CD14-positive monocyte (primary cell): ENCODE results near the gene AQP12B. TPM values are rescaled to one million over a fixed set of nuclear protein-coding genes. Genes with fewer than 3 reads are reported as not detected.
A peak's percentile ranks its signal among the peaks of the same experiment; 100 is the strongest.

Experiments used
- DNase-seq, 3 donors: peaks; one replicate each; pipeline ENCODE4 v3.0.0-alpha.2; 2011 to 2022
- H2AFZ ChIP-seq: 2 replicates; pipeline ENCODE4 v1.6.0; 2012; ENCODE audit warnings: mild to moderate bottlenecking, low read depth, low read length, inconsistent platforms; ENCODE audit not compliant: insufficient read depth, poor library complexity, severe bottlenecking
- H3K27ac ChIP-seq, 2 donors: 1 replicate in 1 of 2; 2 replicates in 1 of 2; pipeline ENCODE4 v1.5.1; 2012 to 2013; ENCODE audit warnings: low read length in 2 of 2, control low read depth in 1 of 2, inconsistent platforms in 1 of 2, low read depth in 1 of 2, mild to moderate bottlenecking in 1 of 2
- H3K27me3 ChIP-seq, 2 donors: one replicate each; pipeline versions ENCODE4 v1.6.0 to v1.6.1; 2011 to 2013; ENCODE audit warnings: low read length in 2 of 2; ENCODE audit not compliant: control insufficient read depth in 2 of 2, insufficient read depth in 2 of 2
- H3K36me3 ChIP-seq, 2 donors: replicated peaks in 1 of 2; 1 replicate in 1 of 2; 2 replicates in 1 of 2; pipeline versions ENCODE4 v1.5.1 to v1.6.1; 2012 to 2013; ENCODE audit warnings: low read length in 2 of 2, control low read depth in 1 of 2, inconsistent platforms in 1 of 2, mild to moderate bottlenecking in 1 of 2; ENCODE audit not compliant: insufficient read depth in 2 of 2, control insufficient read depth in 1 of 2
- H3K4me1 ChIP-seq, 2 donors: 1 replicate in 1 of 2; 2 replicates in 1 of 2; pipeline versions ENCODE4 v1.5.1 to v1.6.1; 2012 to 2013; ENCODE audit warnings: low read length in 2 of 2, control low read depth in 1 of 2, inconsistent platforms in 1 of 2, mild to moderate bottlenecking in 1 of 2, moderate library complexity in 1 of 2; ENCODE audit not compliant: insufficient read depth in 2 of 2, control insufficient read depth in 1 of 2
- H3K4me2 ChIP-seq: replicated peaks from 2 replicates; pipeline ENCODE3; 2012; ENCODE audit warnings: low read length, moderate library complexity, mild to moderate bottlenecking; ENCODE audit not compliant: poor library complexity, severe bottlenecking; ENCODE audit errors: extremely low read depth
- H3K4me3 ChIP-seq, 3 experiments: fragments of 200-600 bp in 1 of 3; sonication (generic) in 1 of 3; replicated peaks in 1 of 3; 1 replicate in 2 of 3; 2 replicates in 1 of 3; pipeline ENCODE4 v1.5.1; 2011 to 2013; ENCODE audit warnings: low read length in 3 of 3, mild to moderate bottlenecking in 3 of 3, control low read depth in 2 of 3, low read depth in 2 of 3, inconsistent platforms in 1 of 3, moderate library complexity in 1 of 3
- H3K79me2 ChIP-seq: 2 replicates; pipeline ENCODE4 v1.6.0; 2012; ENCODE audit warnings: mild to moderate bottlenecking, control low read depth, inconsistent platforms, low read length, moderate library complexity; ENCODE audit not compliant: insufficient read depth
- H3K9ac ChIP-seq: 2 replicates; pipeline ENCODE4 v1.6.0; 2017; ENCODE audit warnings: low read length, mild to moderate bottlenecking; ENCODE audit not compliant: insufficient read depth, poor library complexity, severe bottlenecking
- H3K9me3 ChIP-seq, 2 donors: replicated peaks in 1 of 2; 1 replicate in 1 of 2; 2 replicates in 1 of 2; pipeline versions ENCODE4 v1.5.1 to v1.6.1; 2012 to 2013; ENCODE audit warnings: low read length in 2 of 2, control low read depth in 1 of 2; ENCODE audit not compliant: control insufficient read depth in 1 of 2, insufficient read depth in 1 of 2
- H4K20me1 ChIP-seq: 2 replicates; pipeline ENCODE4 v1.6.0; 2012; ENCODE audit warnings: mild to moderate bottlenecking, low read length, control low read depth, moderate library complexity; ENCODE audit not compliant: insufficient read depth
- H3K27ac Mint-ChIP-seq, 7 donors: one replicate each; pipeline ENCODE4 v1.8.0; 2020; ENCODE audit warnings: mild to moderate bottlenecking in 7 of 7, mixed read lengths in 7 of 7, moderate library complexity in 6 of 7, inconsistent platforms in 2 of 7
- H3K27me3 Mint-ChIP-seq, 3 donors: one replicate each; pipeline ENCODE4 v1.8.0; 2021 to 2022; ENCODE audit warnings: low read depth in 3 of 3, mild to moderate bottlenecking in 3 of 3, mixed read lengths in 3 of 3, moderate library complexity in 3 of 3, inconsistent platforms in 1 of 3
- H3K36me3 Mint-ChIP-seq, 2 donors: one replicate each; pipeline ENCODE4 v1.8.0; 2020; ENCODE audit warnings: mixed read lengths in 2 of 2, inconsistent platforms in 1 of 2, mild to moderate bottlenecking in 1 of 2
- H3K4me1 Mint-ChIP-seq: one replicate; pipeline ENCODE4 v1.8.0; 2020; ENCODE audit warnings: mild to moderate bottlenecking, mixed read lengths
- H3K4me3 Mint-ChIP-seq, 2 donors: one replicate each; pipeline ENCODE4 v1.8.0; 2020; ENCODE audit warnings: mild to moderate bottlenecking in 2 of 2, mixed read lengths in 2 of 2, moderate library complexity in 1 of 2
- H3K9me3 Mint-ChIP-seq, 7 donors: one replicate each; pipeline ENCODE4 v1.8.0; 2020 to 2022; ENCODE audit warnings: mixed read lengths in 7 of 7, mild to moderate bottlenecking in 6 of 7, moderate library complexity in 6 of 7, inconsistent platforms in 2 of 7
- WGBS: methylation state at CpG from one replicate; pipeline ENCODE4 v1.1.5; 2013; ENCODE audit warnings: missing lambda C conversion rate; ENCODE audit not compliant: insufficient coverage; 5-methylcytosine and 5-hydroxymethylcytosine counted together
- intact Hi-C, 2 donors: fragments of 100-400 bp; cut with micrococcal nuclease; formaldehyde crosslinking; loops; one replicate each; pipeline versions ENCODE4 v1.15.0 to v1.15.1; 2023
- polyA plus RNA-seq, 3 donors: library from polyadenylated mRNA; depleted of rRNA in 1 of 3; unstranded in 2 of 3; stranded (reverse) in 1 of 3; fragments of 300-500 nt in 2 of 3; fragments of >200 nt in 1 of 3; fragmentation: Illumina TruSeq in 2 of 3; gene quantifications; 1 replicate in 2 of 3; 2 replicates in 1 of 3; pipeline ENCODE4 v1.2.3, GENCODE V29; 2012 to 2021
- TF ChIP-seq, protein P1 (sequence below): fragments of 200-600 bp; IDR thresholded peaks from one replicate; pipeline ENCODE4 v1.8.0; 2022; ENCODE audit warnings: antibody characterized with exemption, mild to moderate bottlenecking

The AQP12B gene
- polyA plus RNA-seq, 3 donors, result not detected

DNA sequence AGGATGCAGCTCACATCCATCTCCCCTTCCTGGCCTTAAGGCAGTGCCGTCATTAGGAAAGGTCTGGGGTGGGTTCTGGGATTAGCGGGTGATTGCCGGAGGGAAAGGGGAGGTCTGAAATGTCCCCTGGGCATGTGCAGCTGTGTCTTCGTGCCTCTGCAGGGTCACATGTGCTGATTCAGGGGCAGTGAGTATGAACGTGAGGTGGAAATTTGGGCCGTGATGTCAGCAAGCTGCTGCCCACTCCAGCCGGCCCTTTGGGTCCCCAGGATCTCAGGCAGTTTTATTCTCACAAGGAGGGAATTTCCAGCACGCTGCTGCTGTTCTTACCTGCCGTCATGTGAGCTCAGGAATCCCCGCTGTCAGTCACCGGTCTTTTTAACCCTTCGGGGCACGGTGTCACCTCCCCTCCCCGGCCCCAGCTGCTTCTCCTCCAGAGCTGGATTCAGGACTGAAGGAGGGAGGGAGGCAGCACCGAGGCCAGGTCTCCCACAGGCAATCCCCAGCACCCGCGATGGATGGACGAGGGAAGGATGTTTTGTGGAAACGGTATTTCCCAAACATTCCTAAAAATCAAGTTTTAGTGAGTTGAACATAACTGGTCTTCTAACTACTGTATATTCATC lies 33.9 kb downstream of the AQP12B start:
- no peak overlapping the region for H3K27ac Mint-ChIP-seq
- no peak overlapping the region for H3K4me3 Mint-ChIP-seq
- no peaks in the 10 kb centered on the region for H3K36me3 ChIP-seq
- H3K9me3 Mint-ChIP-seq, result peaks cover 2 to 15% (median 11%) of the 10 kb centered on the region in 7 donors
- H3K4me2 ChIP-seq, result no peak overlapping the region
- H3K4me3 ChIP-seq, result no peak overlapping the region
- TF ChIP-seq, protein P1, sequence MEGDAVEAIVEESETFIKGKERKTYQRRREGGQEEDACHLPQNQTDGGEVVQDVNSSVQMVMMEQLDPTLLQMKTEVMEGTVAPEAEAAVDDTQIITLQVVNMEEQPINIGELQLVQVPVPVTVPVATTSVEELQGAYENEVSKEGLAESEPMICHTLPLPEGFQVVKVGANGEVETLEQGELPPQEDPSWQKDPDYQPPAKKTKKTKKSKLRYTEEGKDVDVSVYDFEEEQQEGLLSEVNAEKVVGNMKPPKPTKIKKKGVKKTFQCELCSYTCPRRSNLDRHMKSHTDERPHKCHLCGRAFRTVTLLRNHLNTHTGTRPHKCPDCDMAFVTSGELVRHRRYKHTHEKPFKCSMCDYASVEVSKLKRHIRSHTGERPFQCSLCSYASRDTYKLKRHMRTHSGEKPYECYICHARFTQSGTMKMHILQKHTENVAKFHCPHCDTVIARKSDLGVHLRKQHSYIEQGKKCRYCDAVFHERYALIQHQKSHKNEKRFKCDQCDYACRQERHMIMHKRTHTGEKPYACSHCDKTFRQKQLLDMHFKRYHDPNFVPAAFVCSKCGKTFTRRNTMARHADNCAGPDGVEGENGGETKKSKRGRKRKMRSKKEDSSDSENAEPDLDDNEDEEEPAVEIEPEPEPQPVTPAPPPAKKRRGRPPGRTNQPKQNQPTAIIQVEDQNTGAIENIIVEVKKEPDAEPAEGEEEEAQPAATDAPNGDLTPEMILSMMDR, result no peak
- intact Hi-C loops, result no loop called here
- H2AFZ ChIP-seq, result no peak overlapping the region
- H3K4me1 Mint-ChIP-seq, result peaks cover 13% of the 10 kb centered on the region
- peaks cover 26 to 55% (median 41%) of the 10 kb centered on the region in 3 donors for H3K27me3 Mint-ChIP-seq
- H4K20me1 ChIP-seq, result no peaks in the 10 kb centered on the region
- H3K27me3 ChIP-seq, result peaks cover 2 to 35% of the 10 kb centered on the region in 2 donors
- H3K79me2 ChIP-seq, result no peaks in the 10 kb centered on the region
- H3K9me3 ChIP-seq, result peaks cover 0 to 7% of the 10 kb centered on the region in 2 donors
- 53% methylated on average over 13 of the region's 19 CpGs for WGBS
- no peak for DNase-seq
- H3K4me1 ChIP-seq, result peaks cover 2 to 12% of the 10 kb centered on the region in 2 donors
- H3K9ac ChIP-seq, result no peak overlapping the region
- H3K36me3 Mint-ChIP-seq, result no peaks in the 10 kb centered on the region
- no peak overlapping the region for H3K27ac ChIP-seq

DNA sequence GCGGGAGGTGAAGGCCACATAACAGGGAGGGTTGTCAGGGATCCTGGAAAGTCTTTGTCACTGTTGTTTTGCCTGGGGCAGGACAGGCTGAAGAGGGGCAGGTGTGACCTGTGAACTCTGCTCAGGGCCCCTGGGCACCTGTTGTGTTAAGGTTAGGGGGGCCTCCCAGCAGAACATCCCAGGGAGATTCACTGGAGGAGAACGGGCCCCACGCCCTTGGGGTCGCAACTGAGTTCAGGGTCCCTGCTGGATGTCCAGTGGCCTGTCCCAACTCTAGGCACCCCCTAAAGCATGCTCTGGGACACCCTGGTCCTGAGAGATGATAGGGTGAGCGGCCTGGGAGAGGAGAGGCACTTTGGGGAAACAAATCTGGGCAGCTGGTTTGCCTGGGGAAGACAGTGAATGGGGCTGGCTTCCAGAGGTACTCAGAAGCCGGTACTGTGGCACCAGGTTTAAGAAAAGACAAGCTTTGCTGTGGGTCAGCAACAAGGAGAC lies 34.5 kb downstream of the AQP12B start:
- Mint-ChIP-seq H3K27me3 (peaks cover 26 to 51% (median 36%) of the 10 kb centered on the region in 3 donors), H3K36me3 (no peaks in the 10 kb centered on the region), H3K27ac (peak overlapping the region in 1 of 7 donors; percentile 56), H3K9me3 (peaks cover 2 to 14% (median 11%) of the 10 kb centered on the region in 7 donors), H3K4me3 (peak overlapping the region in 1 of 2 donors; percentile 26), H3K4me1 (peaks cover 13% of the 10 kb centered on the region)
- DNase-seq, result no peak
- H3K79me2 ChIP-seq, result no peaks in the 10 kb centered on the region
- no peak overlapping the region for H3K27ac ChIP-seq
- peaks cover 2 to 35% of the 10 kb centered on the region in 2 donors for H3K27me3 ChIP-seq
- H3K9ac ChIP-seq, result no peak overlapping the region
- no peak overlapping the region for H2AFZ ChIP-seq
- H3K36me3 ChIP-seq, result no peaks in the 10 kb centered on the region
- intact Hi-C loops, result no loop called here
- peaks cover 0 to 7% of the 10 kb centered on the region in 2 donors for H3K9me3 ChIP-seq
- no peak overlapping the region for H3K4me2 ChIP-seq
- no peak overlapping the region for H3K4me3 ChIP-seq
- WGBS, result 82% methylated on average over 4 of the region's 6 CpGs
- TF ChIP-seq, protein P1, result no peak
- no peaks in the 10 kb centered on the region for H4K20me1 ChIP-seq
- H3K4me1 ChIP-seq, result peaks cover 2 to 12% of the 10 kb centered on the region in 2 donors
